Measurements from ENCODE around the gene RDH8. TPM values are rescaled to one million over a fixed set of nuclear protein-coding genes. Genes with fewer than 3 reads are reported as not detected.

Gene RDH8
- total and polyA plus RNA-seq, 2 of the 8 experiments (the other 6 are each of a cell fraction or from before 2014, with no cell fraction given): 0.38 TPM; not detected in 1

- TF ChIP-seq SP2 (IDR thresholded peaks at IDR 0.05; ENCODE audit: low read length) (no peak), JUND (IDR thresholded peaks at IDR 0.05; ENCODE audit: low read length) (no peak), EP300 (IDR thresholded peaks at IDR 0.05; ENCODE audit: borderline replicate concordance in 1 of 2, low read depth in 2 of 2, low read length in 2 of 2) (no peak), MAFK (IDR thresholded peaks at IDR 0.05; ENCODE audit: low read depth, low read length) (no peak)
Observed at GRCh38 chr19:9966448-9966847, 46.8 kb upstream of the RDH8 start (continued).

Data from H1 (cell line).